GM12875 (cell line): ENCODE data around the gene TMEM247.

Experiments
- H3K4me3 ChIP-seq: one replicate; pipeline ENCODE4 v1.5.1; 2011; ENCODE audit warnings: low read depth, low read length, control low read depth
- TF ChIP-seq, protein P1 (sequence below): IDR thresholded peaks from 2 replicates; pipeline ENCODE4 v1.5.1; 2011; ENCODE audit warnings: low read depth, mild to moderate bottlenecking, control low read depth, inconsistent platforms, low read length, moderate library complexity, borderline replicate concordance; ENCODE audit not compliant: insufficient read depth

Gene TMEM247

DNA sequence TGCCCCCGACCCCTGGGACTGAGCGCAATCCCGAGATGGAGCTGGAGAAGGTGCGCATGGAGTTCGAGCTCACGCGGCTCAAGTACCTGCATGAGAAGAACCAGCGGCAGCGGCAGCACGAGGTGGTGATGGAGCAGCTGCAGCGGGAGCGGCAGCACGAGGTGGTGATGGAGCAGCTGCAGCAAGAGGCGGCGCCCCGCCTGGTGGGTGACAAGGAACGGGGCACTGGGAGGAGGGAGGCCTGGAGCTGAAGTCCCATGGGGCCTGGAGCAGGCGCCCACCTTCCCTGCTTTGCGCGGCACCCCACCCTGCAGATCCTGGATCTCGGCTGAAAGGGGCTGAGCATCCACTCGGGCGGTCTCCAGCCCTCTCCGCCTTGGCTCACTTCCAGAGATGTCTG is 1.2 kb downstream of the TMEM247 start:
- TF ChIP-seq, protein P1, sequence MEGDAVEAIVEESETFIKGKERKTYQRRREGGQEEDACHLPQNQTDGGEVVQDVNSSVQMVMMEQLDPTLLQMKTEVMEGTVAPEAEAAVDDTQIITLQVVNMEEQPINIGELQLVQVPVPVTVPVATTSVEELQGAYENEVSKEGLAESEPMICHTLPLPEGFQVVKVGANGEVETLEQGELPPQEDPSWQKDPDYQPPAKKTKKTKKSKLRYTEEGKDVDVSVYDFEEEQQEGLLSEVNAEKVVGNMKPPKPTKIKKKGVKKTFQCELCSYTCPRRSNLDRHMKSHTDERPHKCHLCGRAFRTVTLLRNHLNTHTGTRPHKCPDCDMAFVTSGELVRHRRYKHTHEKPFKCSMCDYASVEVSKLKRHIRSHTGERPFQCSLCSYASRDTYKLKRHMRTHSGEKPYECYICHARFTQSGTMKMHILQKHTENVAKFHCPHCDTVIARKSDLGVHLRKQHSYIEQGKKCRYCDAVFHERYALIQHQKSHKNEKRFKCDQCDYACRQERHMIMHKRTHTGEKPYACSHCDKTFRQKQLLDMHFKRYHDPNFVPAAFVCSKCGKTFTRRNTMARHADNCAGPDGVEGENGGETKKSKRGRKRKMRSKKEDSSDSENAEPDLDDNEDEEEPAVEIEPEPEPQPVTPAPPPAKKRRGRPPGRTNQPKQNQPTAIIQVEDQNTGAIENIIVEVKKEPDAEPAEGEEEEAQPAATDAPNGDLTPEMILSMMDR: no peak
- no peak overlapping the region for H3K4me3 ChIP-seq

DNA sequence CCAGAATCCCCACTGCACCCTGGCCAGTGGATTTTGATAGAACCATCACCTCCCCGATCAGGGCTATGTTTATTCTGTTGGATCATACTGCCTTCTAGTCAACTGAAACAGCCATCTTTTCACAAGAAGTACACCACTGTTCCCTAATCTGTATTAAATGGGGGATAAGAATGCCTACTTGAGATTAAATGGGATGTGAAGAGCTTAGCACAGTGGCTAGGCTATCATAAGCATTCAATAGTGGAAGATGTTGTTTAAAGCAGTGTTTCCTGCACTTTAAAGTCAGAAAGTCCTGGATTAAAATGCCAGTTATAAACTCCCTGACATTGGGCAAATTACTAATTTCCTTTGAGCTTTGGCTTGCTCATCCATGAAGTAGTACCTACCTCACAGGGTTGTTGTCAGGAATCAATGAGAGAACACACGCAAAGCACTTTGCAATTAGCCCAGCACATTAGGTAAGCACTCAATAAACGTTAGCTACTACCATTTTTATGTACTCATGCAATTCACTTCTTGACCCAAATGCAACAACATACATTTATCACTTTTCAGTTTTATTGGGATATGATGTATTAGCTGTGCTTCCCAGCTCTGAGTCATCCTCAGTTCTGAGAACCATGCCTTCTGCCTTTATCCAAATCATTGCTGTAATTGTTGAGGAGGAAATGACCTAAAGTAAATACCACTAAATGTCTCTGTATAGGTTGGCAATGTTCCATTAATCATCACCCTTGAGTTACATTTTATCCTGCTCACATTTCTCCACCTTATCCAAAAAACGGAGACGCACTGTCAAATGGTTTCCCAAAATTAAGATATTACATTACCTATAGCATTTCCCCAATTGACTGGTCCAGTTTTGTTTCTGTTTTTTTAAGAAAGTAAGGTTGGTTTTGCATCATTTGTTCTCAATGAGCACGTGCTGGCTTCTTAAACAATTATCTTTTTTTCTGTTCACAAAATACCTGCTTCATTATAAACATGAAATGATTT is 2.1 kb downstream of the TMEM247 start:
- TF ChIP-seq, protein P1: no peak
- no peak overlapping the region for H3K4me3 ChIP-seq

DNA sequence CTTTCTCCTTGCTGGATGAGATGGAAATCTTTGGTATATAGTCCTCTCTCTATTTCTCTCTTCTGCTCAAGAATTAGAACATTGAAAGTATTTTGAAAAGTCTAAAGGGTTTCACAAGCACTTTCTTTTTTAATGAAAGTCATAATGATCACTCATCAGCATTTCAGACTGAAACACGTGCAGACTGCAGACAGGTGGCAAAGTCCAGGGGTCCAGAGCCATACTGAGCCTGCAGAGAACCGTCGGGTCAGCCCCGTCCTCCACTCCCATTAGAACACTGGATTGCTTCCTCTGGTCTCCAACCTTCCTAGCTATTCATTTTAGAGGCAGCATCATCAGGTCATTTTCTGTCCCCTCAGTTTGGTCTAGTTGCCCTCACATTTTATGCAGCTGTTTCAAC is 3.1 kb downstream of the TMEM247 start:
- TF ChIP-seq, protein P1: no peak
- no peak overlapping the region for H3K4me3 ChIP-seq

DNA sequence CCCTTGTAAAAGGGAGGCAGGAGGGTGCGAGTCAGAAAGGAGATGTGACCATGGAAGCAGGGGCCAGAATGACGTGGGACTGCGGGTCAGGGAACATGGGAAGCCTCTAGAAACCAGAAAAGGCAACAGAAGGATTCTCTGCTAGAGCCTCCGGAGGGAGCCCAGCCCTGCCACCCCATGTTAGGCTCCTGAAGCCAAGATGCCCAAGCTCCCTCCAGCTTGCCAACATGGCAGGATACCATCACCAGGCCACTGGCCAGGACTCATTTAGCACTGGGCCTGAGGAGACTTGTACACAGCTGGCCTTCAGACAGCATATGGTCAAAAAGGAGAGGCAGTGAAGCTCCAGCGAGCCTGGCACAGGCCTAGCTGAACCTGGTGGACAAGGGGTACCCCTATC is 5.6 kb downstream of the TMEM247 start:
- TF ChIP-seq, protein P1: no peak
- no peak overlapping the region for H3K4me3 ChIP-seq

DNA sequence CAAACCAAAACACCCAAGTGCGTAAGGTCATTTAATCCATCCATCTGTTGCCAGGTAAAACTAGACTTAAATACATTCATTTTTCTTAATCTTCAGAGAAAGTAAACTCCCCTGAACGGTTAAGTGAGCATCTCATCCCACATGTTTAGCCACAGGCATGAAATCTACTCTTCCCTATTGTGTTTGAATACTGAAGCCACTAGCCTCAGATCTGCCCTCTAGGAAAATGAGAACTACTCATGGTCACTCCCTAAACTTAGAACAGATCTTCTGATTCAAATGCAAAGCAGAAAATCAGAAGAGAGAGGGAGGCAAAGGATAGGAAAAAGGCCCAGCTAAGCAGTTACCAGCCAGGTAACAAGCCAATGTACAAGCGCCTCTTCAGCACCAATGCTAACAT is 7.1 kb downstream of the TMEM247 start:
- TF ChIP-seq, protein P1: no peak
- no peak overlapping the region for H3K4me3 ChIP-seq

DNA sequence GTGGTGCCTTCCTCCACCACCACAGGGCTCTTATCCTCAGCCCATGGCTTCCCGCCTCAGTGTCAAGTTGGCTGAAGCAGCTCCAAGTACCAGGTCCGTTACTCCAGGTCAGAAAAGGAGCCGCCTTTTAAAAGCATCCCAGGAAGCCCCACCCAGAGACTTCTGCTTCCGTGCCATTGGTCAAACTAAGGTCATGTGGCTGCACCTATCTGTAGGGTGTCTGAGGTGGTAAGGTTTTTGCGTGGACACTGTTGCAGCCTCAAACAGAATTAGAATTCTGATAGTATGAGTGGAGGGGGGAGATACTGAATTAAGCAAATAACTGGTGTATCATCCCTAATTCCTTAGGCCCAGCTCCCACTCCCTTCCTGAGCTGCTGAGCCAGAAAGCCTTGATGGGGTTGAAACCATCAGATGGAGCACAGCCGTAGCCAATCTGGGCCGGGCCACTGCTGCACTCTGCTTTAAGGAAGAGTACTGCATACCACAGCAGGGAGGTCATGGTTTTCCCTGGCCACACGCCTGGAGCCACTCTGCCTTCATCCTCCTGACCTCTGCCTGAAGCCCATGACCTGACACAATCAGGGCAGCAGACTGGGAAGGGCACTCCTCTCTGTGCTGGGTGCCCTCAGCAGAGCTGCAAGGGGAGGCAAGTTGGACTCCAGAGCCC is 8.4 kb downstream of the TMEM247 start:
- TF ChIP-seq, protein P1: no peak
- H3K4me3 ChIP-seq: no peak overlapping the region
